LNCaP clone FGC (cell line): Measurements from ENCODE around the gene RSRC1.

Source experiments
- DNase-seq: peaks from one replicate; pipeline ENCODE4 v3.0.0-alpha.2; 2011; ENCODE audit warnings: low read depth
- H3K4me3 ChIP-seq: 2 replicates; pipeline ENCODE4 v1.5.1; 2011; ENCODE audit warnings: mild to moderate bottlenecking, low read depth, low read length, control low read depth
- TF ChIP-seq, protein P1 (sequence below): IDR thresholded peaks from 2 replicates; pipeline ENCODE4 v1.5.1; 2012; ENCODE audit warnings: mild to moderate bottlenecking; ENCODE audit not compliant: control insufficient read depth, insufficient read depth; ENCODE audit errors: extremely low read depth

The RSRC1 gene

GRCh38 chr3:158185711-158186110 lies 75.8 kb downstream of the RSRC1 start:
- TF ChIP-seq, protein P1, sequence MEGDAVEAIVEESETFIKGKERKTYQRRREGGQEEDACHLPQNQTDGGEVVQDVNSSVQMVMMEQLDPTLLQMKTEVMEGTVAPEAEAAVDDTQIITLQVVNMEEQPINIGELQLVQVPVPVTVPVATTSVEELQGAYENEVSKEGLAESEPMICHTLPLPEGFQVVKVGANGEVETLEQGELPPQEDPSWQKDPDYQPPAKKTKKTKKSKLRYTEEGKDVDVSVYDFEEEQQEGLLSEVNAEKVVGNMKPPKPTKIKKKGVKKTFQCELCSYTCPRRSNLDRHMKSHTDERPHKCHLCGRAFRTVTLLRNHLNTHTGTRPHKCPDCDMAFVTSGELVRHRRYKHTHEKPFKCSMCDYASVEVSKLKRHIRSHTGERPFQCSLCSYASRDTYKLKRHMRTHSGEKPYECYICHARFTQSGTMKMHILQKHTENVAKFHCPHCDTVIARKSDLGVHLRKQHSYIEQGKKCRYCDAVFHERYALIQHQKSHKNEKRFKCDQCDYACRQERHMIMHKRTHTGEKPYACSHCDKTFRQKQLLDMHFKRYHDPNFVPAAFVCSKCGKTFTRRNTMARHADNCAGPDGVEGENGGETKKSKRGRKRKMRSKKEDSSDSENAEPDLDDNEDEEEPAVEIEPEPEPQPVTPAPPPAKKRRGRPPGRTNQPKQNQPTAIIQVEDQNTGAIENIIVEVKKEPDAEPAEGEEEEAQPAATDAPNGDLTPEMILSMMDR: no peak
- DNase-seq: no peak
- H3K4me3 ChIP-seq: no peak overlapping the region

- TF ChIP-seq, protein P1: no peak
- H3K4me3 ChIP-seq: no peak overlapping the region
- no peak for DNase-seq
Observed at GRCh38 chr3:158200955-158201354, 91.1 kb downstream of the RSRC1 start.

DNA sequence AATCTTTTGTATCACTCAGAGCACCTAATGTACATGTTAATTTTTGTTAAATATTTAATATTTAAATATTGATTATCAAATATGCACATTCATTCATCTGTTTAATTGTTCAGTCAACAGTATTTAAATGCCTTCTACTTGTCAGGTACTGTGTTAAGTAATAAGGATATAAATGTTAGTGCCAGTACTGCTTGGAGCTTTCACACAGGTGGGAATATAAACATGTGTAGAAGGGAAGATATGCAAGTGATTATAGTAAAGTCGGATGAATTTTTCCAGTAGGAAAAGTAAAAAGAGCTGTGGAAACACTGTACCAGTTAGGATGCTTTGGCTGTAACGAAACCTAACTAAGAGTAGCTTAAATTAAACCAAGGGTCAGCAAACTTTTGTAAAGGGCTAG lies 95.4 kb downstream of the RSRC1 start:
- H3K4me3 ChIP-seq: no peak overlapping the region
- no peak for DNase-seq
- TF ChIP-seq, protein P1: no peak

DNA sequence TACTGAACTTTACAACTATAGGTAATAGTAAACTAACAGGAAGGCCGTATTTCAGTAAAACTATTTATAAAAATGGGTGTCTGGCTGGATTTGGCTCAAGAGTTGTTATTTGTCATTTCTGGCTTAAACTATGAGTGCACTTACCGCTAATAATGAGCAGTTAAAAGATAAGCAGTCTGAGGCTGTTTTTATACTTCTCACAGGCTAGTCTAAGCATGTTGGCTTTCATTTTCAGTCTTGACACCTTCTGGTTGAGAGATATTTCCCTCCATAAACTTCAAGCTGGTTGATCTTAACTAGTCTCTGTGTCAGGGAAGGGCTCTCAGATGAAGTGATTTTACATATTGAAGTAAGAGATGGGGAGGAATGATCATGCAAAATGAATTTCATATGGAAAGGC lies 96.1 kb downstream of the RSRC1 start:
- TF ChIP-seq, protein P1: no peak
- H3K4me3 ChIP-seq: no peak overlapping the region
- DNase-seq: no peak

GRCh38 chr3:158210067-158210466 lies 100.2 kb downstream of the RSRC1 start:
- TF ChIP-seq, protein P1: no peak
- DNase-seq: no peak
- no peak overlapping the region for H3K4me3 ChIP-seq

GRCh38 chr3:158213461-158213860 lies 103.6 kb downstream of the RSRC1 start:
- no peak for DNase-seq
- TF ChIP-seq, protein P1: no peak

DNA sequence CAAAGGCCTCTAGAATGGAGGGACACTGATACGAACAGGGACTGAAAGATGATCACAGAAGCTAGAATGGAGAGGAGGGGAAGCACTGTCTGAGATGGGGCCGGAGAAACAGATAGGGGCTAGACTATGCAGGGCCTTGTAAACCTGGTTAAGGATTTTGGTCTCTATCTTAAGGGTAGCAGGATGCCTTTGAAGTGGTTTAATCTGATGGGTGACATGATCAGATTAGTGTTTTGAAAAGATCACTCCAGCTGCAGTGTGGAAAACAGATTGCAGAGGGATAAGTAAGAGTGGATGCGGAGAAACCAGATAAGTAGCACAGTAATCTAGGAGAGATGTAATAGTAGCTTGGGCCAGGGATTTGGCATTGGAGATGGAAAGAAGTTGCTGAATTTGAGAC lies 108.1 kb downstream of the RSRC1 start:
- DNase-seq: no peak
- H3K4me3 ChIP-seq: no peak overlapping the region
- TF ChIP-seq, protein P1: no peak

More at GRCh38 chr3:158213461-158213860, 103.6 kb downstream of the RSRC1 start:
- no peak overlapping the region for H3K4me3 ChIP-seq
